B cell (primary cell): Measurements from ENCODE around the gene RNF217. TPM values are rescaled to one million over a fixed set of nuclear protein-coding genes. Genes with fewer than 3 reads are reported as not detected.
"Not testable (repeated sequence)": the region's sequence is repeated elsewhere in the genome, so short reads cannot be mapped to it uniquely, and the experiment has no call there.

Source experiments
- ATAC-seq: fragments of 200-7000 bp; cut with Tn5 transposase; one replicate; pipeline ENCODE4 v1.10.0; 2021; ENCODE audit warnings: low read depth, mild to moderate bottlenecking, moderate number of reproducible peaks, moderate library complexity
- CTCF ChIA-PET: fragments of 350-600 bp; sonication (Branson Sonifier 250); formaldehyde crosslinking; loops from one replicate; lab custom pipeline; 2021; ENCODE audit warnings: antibody characterized with exemption, inconsistent platforms; lab: Charles Lee
- POLR2A ChIA-PET: fragments of 350-600 bp; sonication (Branson Sonifier 250); formaldehyde crosslinking; loops from one replicate; lab custom pipeline; 2021; ENCODE audit warnings: antibody characterized with exemption; lab: Charles Lee
- DNase-seq: peaks from one replicate; pipeline ENCODE4 v3.0.0; 2013
- H2AFZ ChIP-seq: 2 replicates; pipeline ENCODE4 v1.6.1; 2012; ENCODE audit warnings: mild to moderate bottlenecking, low read depth, low read length; ENCODE audit not compliant: insufficient read depth, poor library complexity, severe bottlenecking
- H3K27ac ChIP-seq, 2 donors: 1 replicate in 1 of 2; 2 replicates in 1 of 2; pipeline ENCODE4 v1.5.1; 2012 to 2013; ENCODE audit warnings: low read length in 2 of 2, mild to moderate bottlenecking in 2 of 2, moderate library complexity in 1 of 2
- H3K27me3 ChIP-seq, 4 experiments: fragments of 200-600 bp in 1 of 4; sonication (generic) in 1 of 4; replicated peaks in 1 of 4; 1 replicate in 2 of 4; 2 replicates in 2 of 4; pipeline versions ENCODE4 v1.6.1 to v1.7.0; 2013 to 2016; ENCODE audit warnings: low read length in 3 of 4, mild to moderate bottlenecking in 2 of 4, mixed read lengths in 1 of 4, moderate library complexity in 1 of 4; ENCODE audit not compliant: insufficient read depth in 4 of 4, control insufficient read depth in 3 of 4; ENCODE audit errors: control extremely low read depth in 1 of 4
- H3K36me3 ChIP-seq, 2 experiments: replicated peaks in 1 of 2; 1 replicate in 1 of 2; 2 replicates in 1 of 2; pipeline versions ENCODE4 v1.6.1 to v1.7.1; 2013; ENCODE audit warnings: low read length in 1 of 2; ENCODE audit not compliant: insufficient read depth in 2 of 2, control insufficient read depth in 1 of 2; ENCODE audit errors: control extremely low read depth in 1 of 2, extremely low read depth in 1 of 2
- H3K4me1 ChIP-seq, 2 donors: fragments of 200-600 bp in 1 of 2; sonication (generic) in 1 of 2; 1 replicate in 1 of 2; 2 replicates in 1 of 2; pipeline versions ENCODE4 v1.5.1 to v1.6.1; 2013 to 2017; ENCODE audit warnings: low read length in 2 of 2; ENCODE audit not compliant: control insufficient read depth in 2 of 2, insufficient read depth in 2 of 2
- H3K4me2 ChIP-seq: replicated peaks from 2 replicates; pipeline ENCODE3; 2012; ENCODE audit warnings: mild to moderate bottlenecking, low read depth, low read length; ENCODE audit not compliant: poor library complexity, severe bottlenecking
- H3K4me3 ChIP-seq, 5 experiments: fragments of 200-600 bp in 1 of 5; sonication (generic) in 1 of 5; 1 replicate in 3 of 5; 2 replicates in 2 of 5; pipeline versions ENCODE4 v1.5.1 to v1.7.0; 2011 to 2016; ENCODE audit warnings: low read length in 4 of 5, mild to moderate bottlenecking in 4 of 5, low read depth in 2 of 5, control low read depth in 1 of 5, moderate library complexity in 1 of 5; ENCODE audit not compliant: insufficient read depth in 1 of 5; ENCODE audit errors: control extremely low read depth in 1 of 5, extremely low read depth in 1 of 5
- H3K79me2 ChIP-seq: fragments of 200-600 bp; sonication (generic); one replicate; pipeline ENCODE4 v1.6.0; 2016; ENCODE audit warnings: low read length; ENCODE audit not compliant: control insufficient read depth, insufficient read depth
- H3K9ac ChIP-seq: fragments of 200-600 bp; sonication (generic); 2 replicates; pipeline ENCODE4 v1.6.1; 2017; ENCODE audit warnings: mild to moderate bottlenecking, low read length, moderate library complexity
- H3K9me3 ChIP-seq, 3 donors: one replicate each; pipeline versions ENCODE4 v1.6.1 to v1.7.1; 2013; ENCODE audit warnings: low read length in 2 of 3; ENCODE audit not compliant: control insufficient read depth in 2 of 3, insufficient read depth in 1 of 3; ENCODE audit errors: control extremely low read depth in 1 of 3
- H4K20me1 ChIP-seq: 2 replicates; pipeline ENCODE4 v1.6.0; 2012; ENCODE audit warnings: mild to moderate bottlenecking, low read length; ENCODE audit not compliant: insufficient read depth, control insufficient read depth, poor library complexity, severe bottlenecking
- H3K27ac Mint-ChIP-seq: one replicate; pipeline ENCODE4 v1.8.0; 2021; ENCODE audit warnings: mixed read lengths
- H3K27me3 Mint-ChIP-seq: one replicate; pipeline ENCODE4 v1.8.0; 2021; ENCODE audit warnings: mixed read lengths
- H3K4me1 Mint-ChIP-seq: one replicate; pipeline ENCODE4 v1.8.0; 2021; ENCODE audit warnings: mixed read lengths
- H3K4me3 Mint-ChIP-seq: one replicate; pipeline ENCODE4 v1.8.0; 2021; ENCODE audit warnings: mixed read lengths
- H3K9me3 Mint-ChIP-seq: one replicate; pipeline ENCODE4 v1.8.0; 2022; ENCODE audit warnings: mixed read lengths; ENCODE audit not compliant: insufficient read depth
- WGBS: methylation state at CpG from one replicate; pipeline ENCODE4 v1.1.5; 2013; ENCODE audit warnings: missing lambda C conversion rate; ENCODE audit not compliant: insufficient coverage; 5-methylcytosine and 5-hydroxymethylcytosine counted together
- intact Hi-C: fragments of 100-400 bp; cut with micrococcal nuclease; formaldehyde crosslinking; loops from one replicate; pipeline ENCODE4 v1.10.0; 2022
- polyA plus RNA-seq: library from polyadenylated mRNA; depleted of rRNA; stranded (reverse); fragments of >200 nt; gene quantifications from 2 replicates; pipeline ENCODE4 v1.2.3, GENCODE V29; 2012
- total RNA-seq, 2 donors: library from RNA; stranded (reverse); fragments of 120-200 nt in 1 of 2; gene quantifications; 1 replicate in 1 of 2; 2 replicates in 1 of 2; pipeline versions ENCODE4 v1.2.3 to v1.2.4, GENCODE V29; 2013 to 2022
- TF ChIP-seq, protein P1 (sequence below): fragments of 200-600 bp; IDR thresholded peaks from one replicate; pipeline ENCODE4 v1.8.0; 2022; ENCODE audit warnings: antibody characterized with exemption, mild to moderate bottlenecking

The RNF217 gene
- total and polyA plus RNA-seq, 2 donors (not counting 1 experiment from before 2014, with no cell fraction given) = 0.03 TPM; not detected in 1

GRCh38 chr6:125074120-125074519 is 111.9 kb downstream of the RNF217 start:
- POLR2A ChIA-PET = no interaction called here
- no peak overlapping the region for H3K27ac Mint-ChIP-seq

DNA sequence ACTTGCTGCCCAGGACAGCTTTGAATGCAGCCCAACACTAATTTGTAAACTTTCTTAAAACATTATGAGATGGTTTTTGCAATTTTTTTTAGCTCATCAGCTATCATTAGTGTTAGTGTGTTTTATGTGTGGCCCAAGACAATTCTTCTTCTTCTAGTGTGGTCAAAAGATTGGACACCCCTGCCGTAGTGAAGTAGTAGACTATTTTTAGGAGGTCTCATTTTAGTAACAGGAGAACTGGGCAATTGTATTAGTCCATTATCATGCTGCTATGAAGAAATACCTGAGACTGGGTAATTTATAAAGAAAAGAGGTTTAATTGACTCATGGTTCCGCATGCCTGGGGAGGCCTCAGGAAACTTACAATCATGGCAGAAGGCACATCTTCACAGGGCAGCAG is 112.8 kb downstream of the RNF217 start:
- H3K27ac ChIP-seq, H3K9ac ChIP-seq, H3K4me2 ChIP-seq, H3K4me3 Mint-ChIP-seq, H3K9me3 Mint-ChIP-seq, H4K20me1 ChIP-seq, H3K4me1 ChIP-seq, H3K27ac Mint-ChIP-seq, ATAC-seq, H3K4me3 ChIP-seq, H3K4me1 Mint-ChIP-seq, H3K27me3 Mint-ChIP-seq, intact Hi-C loops, CTCF ChIA-PET, H3K27me3 ChIP-seq, POLR2A ChIA-PET, H2AFZ ChIP-seq, H3K9me3 ChIP-seq, H3K79me2 ChIP-seq, DNase-seq, H3K36me3 ChIP-seq: not testable (repeated sequence)
- 100% methylated on average over 2 of the region's 2 CpGs for WGBS

More at GRCh38 chr6:125074120-125074519, 111.9 kb downstream of the RNF217 start:
- ATAC-seq (no peak), DNase-seq (no peak)
- H3K79me2 ChIP-seq = no peaks in the 10 kb centered on the region
- no peaks in the 10 kb centered on the region for H3K27me3 ChIP-seq
- H3K4me2 ChIP-seq = no peak overlapping the region
- Mint-ChIP-seq H3K27me3 (no peaks in the 10 kb centered on the region), H3K9me3 (no peaks in the 10 kb centered on the region), H3K4me3 (no peak overlapping the region), H3K4me1 (no peaks in the 10 kb centered on the region)
- H3K4me3 ChIP-seq = no peak overlapping the region
- no peak overlapping the region for H2AFZ ChIP-seq
- TF ChIP-seq, protein P1, sequence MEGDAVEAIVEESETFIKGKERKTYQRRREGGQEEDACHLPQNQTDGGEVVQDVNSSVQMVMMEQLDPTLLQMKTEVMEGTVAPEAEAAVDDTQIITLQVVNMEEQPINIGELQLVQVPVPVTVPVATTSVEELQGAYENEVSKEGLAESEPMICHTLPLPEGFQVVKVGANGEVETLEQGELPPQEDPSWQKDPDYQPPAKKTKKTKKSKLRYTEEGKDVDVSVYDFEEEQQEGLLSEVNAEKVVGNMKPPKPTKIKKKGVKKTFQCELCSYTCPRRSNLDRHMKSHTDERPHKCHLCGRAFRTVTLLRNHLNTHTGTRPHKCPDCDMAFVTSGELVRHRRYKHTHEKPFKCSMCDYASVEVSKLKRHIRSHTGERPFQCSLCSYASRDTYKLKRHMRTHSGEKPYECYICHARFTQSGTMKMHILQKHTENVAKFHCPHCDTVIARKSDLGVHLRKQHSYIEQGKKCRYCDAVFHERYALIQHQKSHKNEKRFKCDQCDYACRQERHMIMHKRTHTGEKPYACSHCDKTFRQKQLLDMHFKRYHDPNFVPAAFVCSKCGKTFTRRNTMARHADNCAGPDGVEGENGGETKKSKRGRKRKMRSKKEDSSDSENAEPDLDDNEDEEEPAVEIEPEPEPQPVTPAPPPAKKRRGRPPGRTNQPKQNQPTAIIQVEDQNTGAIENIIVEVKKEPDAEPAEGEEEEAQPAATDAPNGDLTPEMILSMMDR = no peak
- intact Hi-C loops = no loop called here
- H3K36me3 ChIP-seq = no peaks in the 10 kb centered on the region
- no peak overlapping the region for H3K9ac ChIP-seq
- H3K27ac ChIP-seq = no peak overlapping the region
- no peaks in the 10 kb centered on the region for H4K20me1 ChIP-seq
- WGBS = no CpG with 5 or more reads among the region's 3 CpGs
- H3K9me3 ChIP-seq = no peaks in the 10 kb centered on the region
- H3K4me1 ChIP-seq = no peaks in the 10 kb centered on the region
- CTCF ChIA-PET = no interaction called here
